Right atrium auricular region (tissue), 2 donors: ENCODE data around the gene SLC39A3. TPM values are rescaled to one million over a fixed set of nuclear protein-coding genes. Genes with fewer than 3 reads are reported as not detected.

Experiments used
- DNase-seq: peaks from one replicate; pipeline ENCODE4 v3.0.0-alpha.2; 2019; ENCODE audit warnings: low spot score
- H3K27ac ChIP-seq, 2 donors: fragments of 200-600 bp; sonication (generic); 1 replicate in 1 of 2; 2 replicates in 1 of 2; pipeline ENCODE4 v1.5.1; 2016 to 2019
- H3K27me3 ChIP-seq, 2 donors: fragments of 200-600 bp; sonication (generic); one replicate each; pipeline versions ENCODE4 v1.5.1 to v1.6.0; 2017 to 2019
- H3K36me3 ChIP-seq: fragments of 200-600 bp; sonication (generic); one replicate; pipeline ENCODE4 v1.5.1; 2016
- H3K4me1 ChIP-seq, 2 donors: fragments of 200-600 bp; sonication (generic); one replicate each; pipeline versions ENCODE4 v1.5.1 to v1.6.0; 2017 to 2019
- H3K4me3 ChIP-seq, 2 donors: fragments of 200-600 bp; sonication (generic); 1 replicate in 1 of 2; 2 replicates in 1 of 2; pipeline ENCODE4 v1.5.1; 2017 to 2019; ENCODE audit warnings: mild to moderate bottlenecking in 1 of 2, moderate library complexity in 1 of 2
- H3K9me3 ChIP-seq, 2 donors: fragments of 200-600 bp; sonication (generic); one replicate each; pipeline ENCODE4 v1.5.1; 2019
- CTCF ChIP-seq, 2 donors: fragments of 200-600 bp; sonication (generic); IDR thresholded peaks; one replicate each; pipeline ENCODE4 v1.5.1; 2019; ENCODE audit warnings: antibody characterized with exemption in 2 of 2
- total RNA-seq, 2 donors: library from RNA; depleted of rRNA; stranded (reverse); fragments of >200 nt; gene quantifications; one replicate each; pipeline ENCODE4 v1.1.0, GENCODE V29; 2016

Gene SLC39A3
- total RNA-seq, 2 donors from 2014 or later: 22.9 to 38.0 TPM

- Histone ChIP-seq H3K36me3 (peaks cover 26% of the 10 kb centered on the region), H3K27me3 (no peaks in the 10 kb centered on the region), H3K4me1 (peaks cover 0 to 56% of the 10 kb centered on the region in 2 donors), H3K27ac (peak overlapping the region; percentile 84 to 85), H3K9me3 (no peaks in the 10 kb centered on the region), H3K4me3 (no peak overlapping the region)
- TF ChIP-seq CTCF (IDR thresholded peaks at IDR 0.05): no peak
- DNase-seq: peak; percentile 80
Observed at GRCh38 chr19:2770055-2771013, 30.5 kb upstream of the SLC39A3 start.

- Histone ChIP-seq H3K4me3 (no peak overlapping the region), H3K36me3 (peaks cover 37% of the 10 kb centered on the region), H3K27ac (peak overlapping the region; percentile 38 to 85), H3K9me3 (no peaks in the 10 kb centered on the region), H3K27me3 (no peaks in the 10 kb centered on the region), H3K4me1 (peaks cover 0 to 45% of the 10 kb centered on the region in 2 donors)
- no peak for DNase-seq
- no peak for TF ChIP-seq CTCF (IDR thresholded peaks at IDR 0.05)
Observed at GRCh38 chr19:2769218-2769617, 29.4 kb upstream of the SLC39A3 start.

GRCh38 chr19:2768365-2769132 is 28.7 kb upstream of the SLC39A3 start:
- Histone ChIP-seq H3K27ac (peak overlapping the region; percentile 38 to 85), H3K4me1 (peaks cover 0 to 41% of the 10 kb centered on the region in 2 donors), H3K27me3 (no peaks in the 10 kb centered on the region), H3K36me3 (peaks cover 44% of the 10 kb centered on the region), H3K4me3 (no peak overlapping the region), H3K9me3 (no peaks in the 10 kb centered on the region)
- DNase-seq: no peak
- TF ChIP-seq CTCF (IDR thresholded peaks at IDR 0.05): no peak

- no peak overlapping the region for H3K4me3 ChIP-seq
- DNase-seq: no peak
- TF ChIP-seq CTCF (IDR thresholded peaks at IDR 0.05): no peak
- H3K27ac ChIP-seq: no peak overlapping the region
- H3K4me1 ChIP-seq: peaks cover 0 to 41% of the 10 kb centered on the region in 2 donors
- H3K27me3 ChIP-seq: no peaks in the 10 kb centered on the region
- peaks cover 53% of the 10 kb centered on the region for H3K36me3 ChIP-seq
- no peaks in the 10 kb centered on the region for H3K9me3 ChIP-seq
Observed at GRCh38 chr19:2767688-2768087, 27.9 kb upstream of the SLC39A3 start.

GRCh38 chr19:2766594-2767372 is 27.0 kb upstream of the SLC39A3 start:
- DNase-seq: no peak
- no peaks in the 10 kb centered on the region for H3K9me3 ChIP-seq
- H3K27me3 ChIP-seq: no peaks in the 10 kb centered on the region
- peaks cover 0 to 33% of the 10 kb centered on the region in 2 donors for H3K4me1 ChIP-seq
- no peak overlapping the region for H3K4me3 ChIP-seq
- H3K36me3 ChIP-seq: peaks cover 62% of the 10 kb centered on the region
- TF ChIP-seq CTCF (IDR thresholded peaks at IDR 0.05): no peak
- no peak overlapping the region for H3K27ac ChIP-seq
